SK-N-SH (cell line): Measurements from ENCODE around the gene PIBF1. TPM values are rescaled to one million over a fixed set of nuclear protein-coding genes. Genes with fewer than 3 reads are reported as not detected.

Source experiments
- CTCF ChIA-PET: fragments of 300-600, 350-600 bp; formaldehyde crosslinking; extraction: SDS; loops from one replicate; lab custom pipeline; 2021; lab: Yijun Ruan, JAX
- POLR2A ChIA-PET: fragments of 350-600 bp; sonication (Branson Sonifier 250); formaldehyde crosslinking; extraction: SDS; loops from one replicate; lab custom pipeline; 2020; ENCODE audit warnings: antibody characterized with exemption, inconsistent platforms; lab: Yijun Ruan, JAX
- DNase-seq: peaks from one replicate; pipeline ENCODE4 v3.0.0; 2012
- H2AFZ ChIP-seq: fragments of 200-600 bp; sonication (generic); 2 replicates; pipeline ENCODE4 v1.8.1; 2016; ENCODE audit warnings: antibody characterized with exemption, mild to moderate bottlenecking, low read depth
- H3F3A ChIP-seq: fragments of 200-600 bp; sonication (generic); replicated peaks from 2 replicates; pipeline ENCODE3; 2016; ENCODE audit warnings: antibody characterized with exemption, mild to moderate bottlenecking; ENCODE audit not compliant: insufficient read depth
- H3K27ac ChIP-seq, 2 experiments: fragments of 200-500 bp in 1 of 2; fragments of 200-600 bp in 1 of 2; sonication (Bioruptor generic) in 1 of 2; sonication (generic), shearing (Covaris generic) in 1 of 2; 2 replicates each; pipeline versions ENCODE4 v1.5.1 to v1.6.1; 2014 to 2016; ENCODE audit warnings: low read depth in 2 of 2, inconsistent platforms in 1 of 2, low read length in 1 of 2, mild to moderate bottlenecking in 1 of 2, mixed read lengths in 1 of 2
- H3K27me3 ChIP-seq: fragments of 200-600 bp; sonication (generic), shearing (Covaris generic); 2 replicates; pipeline ENCODE4 v1.6.1; 2016; ENCODE audit warnings: mixed run types; ENCODE audit not compliant: insufficient read depth
- H3K36me3 ChIP-seq, 2 experiments: fragments of 200-500 bp in 1 of 2; fragments of 200-600 bp in 1 of 2; sonication (Bioruptor generic) in 1 of 2; sonication (generic) in 1 of 2; replicated peaks in 1 of 2; 2 replicates each; pipeline versions ENCODE3 to v1.5.1; 2014 to 2016; ENCODE audit warnings: low read length in 1 of 2, mild to moderate bottlenecking in 1 of 2; ENCODE audit not compliant: insufficient read depth in 2 of 2, control insufficient read depth in 1 of 2
- H3K4me1 ChIP-seq, 2 experiments: fragments of 200-500 bp in 1 of 2; fragments of 200-600 bp in 1 of 2; sonication (Bioruptor generic) in 1 of 2; sonication (generic), shearing (Covaris generic) in 1 of 2; 2 replicates each; pipeline versions ENCODE4 v1.5.1 to v1.6.1; 2014 to 2016; ENCODE audit warnings: low read depth in 1 of 2, low read length in 1 of 2, mixed run types in 1 of 2; ENCODE audit not compliant: insufficient read depth in 2 of 2, control insufficient read depth in 1 of 2
- H3K4me2 ChIP-seq: fragments of 200-600 bp; sonication (generic), shearing (Covaris generic); 2 replicates; pipeline ENCODE4 v1.6.1; 2017; ENCODE audit warnings: mixed run types
- H3K4me3 ChIP-seq, 2 experiments: fragments of 200-500 bp in 1 of 2; fragments of 200-600 bp in 1 of 2; sonication (Bioruptor generic) in 1 of 2; sonication (generic), shearing (Covaris generic) in 1 of 2; 2 replicates each; pipeline versions ENCODE4 v1.5.1 to v1.8.1; 2014 to 2016; ENCODE audit warnings: low read depth in 2 of 2, inconsistent platforms in 1 of 2, low read length in 1 of 2, mild to moderate bottlenecking in 1 of 2, mixed read lengths in 1 of 2, moderate library complexity in 1 of 2
- H3K79me2 ChIP-seq: fragments of 200-600 bp; sonication (generic); 2 replicates; pipeline ENCODE4 v1.8.1; 2017; ENCODE audit warnings: mild to moderate bottlenecking; ENCODE audit not compliant: insufficient read depth
- H3K9ac ChIP-seq: fragments of 200-600 bp; sonication (generic); 2 replicates; pipeline ENCODE4 v1.6.1; 2017; ENCODE audit warnings: mixed run types
- H3K9me2 ChIP-seq: fragments of 200-600 bp; sonication (generic); 2 replicates; pipeline ENCODE4 v1.6.1; 2017; ENCODE audit warnings: mixed run types
- H3K9me3 ChIP-seq: fragments of 200-600 bp; sonication (generic); 2 replicates; pipeline ENCODE4 v1.6.1; 2017; ENCODE audit warnings: mixed run types, mild to moderate bottlenecking, moderate library complexity
- H4K20me1 ChIP-seq: fragments of 200-600 bp; sonication (generic); 2 replicates; pipeline ENCODE4 v1.6.1; 2017; ENCODE audit warnings: mild to moderate bottlenecking, mixed run types; ENCODE audit not compliant: insufficient read depth
- CHD2 ChIP-seq: fragments of 150-350 bp; IDR thresholded peaks from 2 replicates; pipeline ENCODE4 v1.6.1; 2018; ENCODE audit warnings: low read length; ENCODE audit not compliant: partially characterized antibody
- ELF1 ChIP-seq: IDR thresholded peaks from 2 replicates; pipeline ENCODE4 v1.4.0; 2012
- EZH2phosphoT487 ChIP-seq: fragments of 200-600 bp; sonication (generic); IDR thresholded peaks from 2 replicates; pipeline ENCODE4 v1.6.1; 2017; ENCODE audit warnings: low read depth, mixed run types, mild to moderate bottlenecking, antibody characterized with exemption, moderate library complexity, borderline replicate concordance
- FOSL2 ChIP-seq: IDR thresholded peaks from 2 replicates; pipeline ENCODE4 v1.4.0; 2012; ENCODE audit warnings: low read depth, mild to moderate bottlenecking, moderate library complexity, borderline replicate concordance
- FOXJ3 ChIP-seq: sonication (generic); formaldehyde crosslinking; IDR thresholded peaks from 2 replicates; pipeline ENCODE4 v1.5.1; 2020; ENCODE audit warnings: mild to moderate bottlenecking, missing genetic modification reagents
- GABPA ChIP-seq: IDR thresholded peaks from 2 replicates; pipeline ENCODE4 v1.4.0; 2012; ENCODE audit warnings: low read depth, mild to moderate bottlenecking
- GATA2 ChIP-seq: sonication (generic); formaldehyde crosslinking; IDR thresholded peaks from 2 replicates; pipeline ENCODE4 v1.5.0; 2020; ENCODE audit warnings: mild to moderate bottlenecking, missing genetic modification reagents
- JUND ChIP-seq: IDR thresholded peaks from 2 replicates; pipeline ENCODE4 v1.4.0; 2012
- MXI1 ChIP-seq: IDR thresholded peaks from 2 replicates; pipeline ENCODE4 v1.6.1; 2012; ENCODE audit warnings: mild to moderate bottlenecking, low read depth, low read length, improper control_type of control experiment
- NRF1 ChIP-seq: IDR thresholded peaks from 2 replicates; pipeline ENCODE4 v1.6.1; 2012; ENCODE audit warnings: low read depth, mild to moderate bottlenecking, low read length
- RAD21 ChIP-seq: IDR thresholded peaks from 2 replicates; pipeline ENCODE4 v1.6.1; 2012; ENCODE audit warnings: mild to moderate bottlenecking, low read length
- RXRA ChIP-seq: IDR thresholded peaks from 2 replicates; pipeline ENCODE4 v1.4.0; 2012; ENCODE audit warnings: low read depth, mild to moderate bottlenecking, borderline replicate concordance
- SIN3A ChIP-seq: IDR thresholded peaks from 2 replicates; pipeline ENCODE4 v1.6.1; 2012; ENCODE audit warnings: low read depth, mild to moderate bottlenecking, low read length, moderate library complexity, borderline replicate concordance
- SMC3 ChIP-seq: IDR thresholded peaks from 2 replicates; pipeline ENCODE4 v1.6.1; 2012; ENCODE audit warnings: low read depth, low read length, improper control_type of control experiment
- TAF1 ChIP-seq: IDR thresholded peaks from 2 replicates; pipeline ENCODE4 v1.6.1; 2012; ENCODE audit warnings: low read depth, mild to moderate bottlenecking, low read length, moderate library complexity, borderline replicate concordance
- TCF12 ChIP-seq: IDR thresholded peaks from 2 replicates; pipeline ENCODE4 v1.4.0; 2012
- TEAD4 ChIP-seq: IDR thresholded peaks from 2 replicates; pipeline ENCODE4 v1.4.0; 2012; ENCODE audit warnings: mild to moderate bottlenecking, borderline replicate concordance; ENCODE audit not compliant: insufficient read depth
- USF1 ChIP-seq: IDR thresholded peaks from 2 replicates; pipeline ENCODE4 v1.4.0; 2012; ENCODE audit warnings: low read depth, borderline replicate concordance
- WGBS: methylation state at CpG from one replicate; pipeline ENCODE4 v1.1.6; 2017; ENCODE audit warnings: low lambda C conversion rate; 5-methylcytosine and 5-hydroxymethylcytosine counted together
- polyA plus RNA-seq, 3 experiments: library from polyadenylated mRNA; depleted of rRNA; stranded (reverse); fragments of >200 nt; gene quantifications; 2 replicates each; pipeline ENCODE4 v1.2.3, GENCODE V29; 2012
- TF ChIP-seq, protein P1 (sequence below): IDR thresholded peaks from 2 replicates; pipeline ENCODE4 v1.6.1; 2012; ENCODE audit warnings: mild to moderate bottlenecking, low read depth, low read length, moderate library complexity
- TF ChIP-seq, protein P2 (sequence below): IDR thresholded peaks from 2 replicates; pipeline ENCODE4; 2012
- TF ChIP-seq, protein P3 (sequence below): IDR thresholded peaks from 2 replicates; pipeline ENCODE4 v1.4.0; 2012; ENCODE audit warnings: low read depth, borderline replicate concordance

Gene PIBF1
- polyA plus RNA-seq, 1 of the 3 experiments (the other 2 are of a cell fraction): 3.9 TPM

- H4K20me1 ChIP-seq: no peaks in the 10 kb centered on the region
- no peaks in the 10 kb centered on the region for H3K9me2 ChIP-seq
- ChIA-PET POLR2A (no interaction called here), CTCF (interaction anchor here (1.0 kb wide), 1 partner anchor 13 kb away, joined by 4 read pairs; no protein-coding TSS in a partner anchor)
- no peak overlapping the region for H3K9ac ChIP-seq
- H3K9me3 ChIP-seq: no peaks in the 10 kb centered on the region
- H3K27me3 ChIP-seq: no peaks in the 10 kb centered on the region
- H3K27ac ChIP-seq: no peak overlapping the region
- no peak overlapping the region for H3K4me2 ChIP-seq
- H2AFZ ChIP-seq: no peak overlapping the region
- no peaks in the 10 kb centered on the region for H3K4me1 ChIP-seq
- no peaks in the 10 kb centered on the region for H3K79me2 ChIP-seq
- no peaks in the 10 kb centered on the region for H3K36me3 ChIP-seq
- H3K4me3 ChIP-seq: no peak overlapping the region
- TF ChIP-seq USF1: no peak
- no peak for TF ChIP-seq FOSL2
- no peak for TF ChIP-seq SIN3A
- no peak for TF ChIP-seq MXI1
- TF ChIP-seq, protein P1, sequence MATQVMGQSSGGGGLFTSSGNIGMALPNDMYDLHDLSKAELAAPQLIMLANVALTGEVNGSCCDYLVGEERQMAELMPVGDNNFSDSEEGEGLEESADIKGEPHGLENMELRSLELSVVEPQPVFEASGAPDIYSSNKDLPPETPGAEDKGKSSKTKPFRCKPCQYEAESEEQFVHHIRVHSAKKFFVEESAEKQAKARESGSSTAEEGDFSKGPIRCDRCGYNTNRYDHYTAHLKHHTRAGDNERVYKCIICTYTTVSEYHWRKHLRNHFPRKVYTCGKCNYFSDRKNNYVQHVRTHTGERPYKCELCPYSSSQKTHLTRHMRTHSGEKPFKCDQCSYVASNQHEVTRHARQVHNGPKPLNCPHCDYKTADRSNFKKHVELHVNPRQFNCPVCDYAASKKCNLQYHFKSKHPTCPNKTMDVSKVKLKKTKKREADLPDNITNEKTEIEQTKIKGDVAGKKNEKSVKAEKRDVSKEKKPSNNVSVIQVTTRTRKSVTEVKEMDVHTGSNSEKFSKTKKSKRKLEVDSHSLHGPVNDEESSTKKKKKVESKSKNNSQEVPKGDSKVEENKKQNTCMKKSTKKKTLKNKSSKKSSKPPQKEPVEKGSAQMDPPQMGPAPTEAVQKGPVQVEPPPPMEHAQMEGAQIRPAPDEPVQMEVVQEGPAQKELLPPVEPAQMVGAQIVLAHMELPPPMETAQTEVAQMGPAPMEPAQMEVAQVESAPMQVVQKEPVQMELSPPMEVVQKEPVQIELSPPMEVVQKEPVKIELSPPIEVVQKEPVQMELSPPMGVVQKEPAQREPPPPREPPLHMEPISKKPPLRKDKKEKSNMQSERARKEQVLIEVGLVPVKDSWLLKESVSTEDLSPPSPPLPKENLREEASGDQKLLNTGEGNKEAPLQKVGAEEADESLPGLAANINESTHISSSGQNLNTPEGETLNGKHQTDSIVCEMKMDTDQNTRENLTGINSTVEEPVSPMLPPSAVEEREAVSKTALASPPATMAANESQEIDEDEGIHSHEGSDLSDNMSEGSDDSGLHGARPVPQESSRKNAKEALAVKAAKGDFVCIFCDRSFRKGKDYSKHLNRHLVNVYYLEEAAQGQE: no peak
- DNase-seq: no peak
- WGBS: 84% methylated on average over 2 of the region's 2 CpGs
- H3F3A ChIP-seq: peaks cover 4% of the 10 kb centered on the region
Measured at GRCh38 chr13:73035660-73036059, 253.7 kb downstream of the PIBF1 start.

- 100% methylated on average over 4 of the region's 4 CpGs for WGBS
- H3F3A ChIP-seq: peaks cover 4% of the 10 kb centered on the region
- no peaks in the 10 kb centered on the region for H3K79me2 ChIP-seq
- TF ChIP-seq, protein P2, sequence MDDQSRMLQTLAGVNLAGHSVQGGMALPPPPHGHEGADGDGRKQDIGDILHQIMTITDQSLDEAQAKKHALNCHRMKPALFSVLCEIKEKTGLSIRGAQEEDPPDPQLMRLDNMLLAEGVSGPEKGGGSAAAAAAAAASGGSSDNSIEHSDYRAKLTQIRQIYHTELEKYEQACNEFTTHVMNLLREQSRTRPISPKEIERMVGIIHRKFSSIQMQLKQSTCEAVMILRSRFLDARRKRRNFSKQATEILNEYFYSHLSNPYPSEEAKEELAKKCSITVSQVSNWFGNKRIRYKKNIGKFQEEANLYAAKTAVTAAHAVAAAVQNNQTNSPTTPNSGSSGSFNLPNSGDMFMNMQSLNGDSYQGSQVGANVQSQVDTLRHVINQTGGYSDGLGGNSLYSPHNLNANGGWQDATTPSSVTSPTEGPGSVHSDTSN: no peak
- TF ChIP-seq JUND (no peak), SMC3 (no peak), GABPA (no peak), USF1 (no peak), FOSL2 (no peak), NRF1 (no peak), RXRA (no peak), GATA2 (no peak), MXI1 (no peak), FOXJ3 (no peak), EZH2phosphoT487 (no peak), TAF1 (no peak), ELF1 (no peak), TEAD4 (no peak), TCF12 (no peak), CHD2 (no peak), RAD21 (no peak)
- TF ChIP-seq, protein P3, sequence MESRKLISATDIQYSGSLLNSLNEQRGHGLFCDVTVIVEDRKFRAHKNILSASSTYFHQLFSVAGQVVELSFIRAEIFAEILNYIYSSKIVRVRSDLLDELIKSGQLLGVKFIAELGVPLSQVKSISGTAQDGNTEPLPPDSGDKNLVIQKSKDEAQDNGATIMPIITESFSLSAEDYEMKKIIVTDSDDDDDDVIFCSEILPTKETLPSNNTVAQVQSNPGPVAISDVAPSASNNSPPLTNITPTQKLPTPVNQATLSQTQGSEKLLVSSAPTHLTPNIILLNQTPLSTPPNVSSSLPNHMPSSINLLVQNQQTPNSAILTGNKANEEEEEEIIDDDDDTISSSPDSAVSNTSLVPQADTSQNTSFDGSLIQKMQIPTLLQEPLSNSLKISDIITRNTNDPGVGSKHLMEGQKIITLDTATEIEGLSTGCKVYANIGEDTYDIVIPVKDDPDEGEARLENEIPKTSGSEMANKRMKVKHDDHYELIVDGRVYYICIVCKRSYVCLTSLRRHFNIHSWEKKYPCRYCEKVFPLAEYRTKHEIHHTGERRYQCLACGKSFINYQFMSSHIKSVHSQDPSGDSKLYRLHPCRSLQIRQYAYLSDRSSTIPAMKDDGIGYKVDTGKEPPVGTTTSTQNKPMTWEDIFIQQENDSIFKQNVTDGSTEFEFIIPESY: no peak
Measured at GRCh38 chr13:73036566-73036965, 254.6 kb downstream of the PIBF1 start.

More at GRCh38 chr13:73036566-73036965, 254.6 kb downstream of the PIBF1 start:
- ChIA-PET CTCF (interaction anchor here (1.0 kb wide), 1 partner anchor 13 kb away, joined by 4 read pairs; no protein-coding TSS in a partner anchor), POLR2A (no interaction called here)
- DNase-seq: no peak
- Histone ChIP-seq H2AFZ (no peak overlapping the region), H3K9me3 (no peaks in the 10 kb centered on the region), H3K9ac (no peak overlapping the region), H3K27ac (no peak overlapping the region), H3K36me3 (no peaks in the 10 kb centered on the region), H3K4me1 (no peaks in the 10 kb centered on the region), H3K9me2 (no peaks in the 10 kb centered on the region), H3K4me2 (no peak overlapping the region), H3K27me3 (no peaks in the 10 kb centered on the region), H3K4me3 (no peak overlapping the region), H4K20me1 (no peaks in the 10 kb centered on the region)
